ENCODE measurements around the gene MAN1C1. TPM values are rescaled to one million over a fixed set of nuclear protein-coding genes. Genes with fewer than 3 reads are reported as not detected.

The MAN1C1 gene
- total RNA-seq, 1 experiment from 2014 or later: 9.3 TPM

DNA sequence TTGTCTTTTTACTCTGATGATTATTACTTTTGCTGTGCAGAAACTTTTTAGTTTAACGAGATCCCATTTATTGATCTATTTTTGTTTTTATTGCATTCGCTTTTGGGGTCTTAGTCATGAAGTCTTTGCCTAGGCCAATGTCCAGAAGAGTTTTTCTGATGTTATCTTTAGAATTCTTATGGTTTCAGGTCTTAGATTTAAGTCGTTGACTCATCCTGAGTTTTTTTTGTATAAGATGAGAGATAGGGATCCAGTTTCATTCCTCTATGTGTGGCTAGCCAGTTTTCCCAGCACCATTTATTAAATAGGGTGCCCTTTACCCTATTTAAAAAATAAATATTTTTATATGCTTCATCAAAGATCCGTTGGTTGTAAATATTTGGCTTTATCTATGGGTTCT is 13.2 kb downstream of the MAN1C1 start:
- Histone ChIP-seq H2BK5ac (ENCODE audit: insufficient read length, low read length) (no peak overlapping the region), H3K27me3 (ENCODE audit: insufficient read depth, low read length) (no peaks in the 10 kb centered on the region), H3K79me2 (ENCODE audit: insufficient read depth, low read length) (no peaks in the 10 kb centered on the region), H3K9ac (ENCODE audit: extremely low read depth, insufficient read length, low read length) (no peak overlapping the region), H2BK15ac (ENCODE audit: low read depth, low read length) (no peak overlapping the region), H4K5ac (ENCODE audit: insufficient read length, low read depth, low read length) (no peak overlapping the region), H3K4ac (ENCODE audit: low read depth, low read length) (no peak overlapping the region), H3K23me2 (ENCODE audit: insufficient read length, low read depth, low read length, poor library complexity, severe bottlenecking) (no peaks in the 10 kb centered on the region), H3K23ac (ENCODE audit: insufficient read length, low read depth, low read length) (no peak overlapping the region), H3K4me2 (ENCODE audit: insufficient read depth, insufficient read length, low read length) (no peak overlapping the region), H2BK12ac (ENCODE audit: insufficient read length, low read depth, low read length) (no peak overlapping the region), H3K18ac (ENCODE audit: insufficient read length, low read depth, low read length) (no peak overlapping the region), H4K20me1 (ENCODE audit: control insufficient read depth, insufficient read depth, insufficient read length) (no peaks in the 10 kb centered on the region), H2BK20ac (ENCODE audit: low read depth, low read length, poor library complexity, severe bottlenecking) (no peak overlapping the region), H3K14ac (ENCODE audit: insufficient read depth, low read length) (no peak overlapping the region), H2BK120ac (ENCODE audit: low read depth, low read length, poor library complexity, severe bottlenecking) (no peak overlapping the region), H3K56ac (ENCODE audit: insufficient read length, low read depth, low read length) (no peak overlapping the region), H2AK5ac (ENCODE audit: insufficient read length, low read length) (no peak overlapping the region), H4K8ac (replicated peaks; ENCODE audit: insufficient read length, low read depth, low read length) (no peak overlapping the region), H3K9me3 (ENCODE audit: control insufficient read depth, low read depth, low read length) (no peaks in the 10 kb centered on the region), H3K4me1 (ENCODE audit: insufficient read depth, low read length) (no peaks in the 10 kb centered on the region), H2AFZ (ENCODE audit: low read length) (no peak overlapping the region), H4K91ac (ENCODE audit: insufficient read length, low read depth, low read length) (no peak overlapping the region), H3T11ph (ENCODE audit: low read length) (no peak overlapping the region), H3K79me1 (ENCODE audit: insufficient read depth, low read depth, low read length, poor library complexity, severe bottlenecking) (no peaks in the 10 kb centered on the region), H3K27ac (ENCODE audit: insufficient read length, low read depth, low read length) (no peak overlapping the region)
- no peaks in the 10 kb centered on the region for H3K4me1 Mint-ChIP-seq
- peaks cover 0 to under 1% (median 0%) of the 10 kb centered on the region in 3 experiments; a peak in 2 of 7 replicates for H3K36me3 Mint-ChIP-seq (ENCODE audit: insufficient read depth in 1 of 3, low read depth in 3 of 3)
- H3K9me3 Mint-ChIP-seq: peaks cover 4 to 13% of the 10 kb centered on the region in 2 experiments; a peak in 2 of 5 replicates
- WGBS (ENCODE audit: extremely low coverage, insufficient read length, low lambda C conversion rate): no CpG with 5 or more reads among the region's 4 CpGs
- DNase-seq: no peak
- H3K27me3 Mint-ChIP-seq (ENCODE audit: low read depth): peaks cover 2% of the 10 kb centered on the region; the same call in 1 of the 2 replicates
- H3K27ac Mint-ChIP-seq: no peak overlapping the region
- no peak for TF ChIP-seq CTCF (conservative IDR thresholded peaks at IDR 0.05)
- no peak overlapping the region for H3K4me3 Mint-ChIP-seq
